ENCODE data around the gene PSG7.
"Not testable (repeated sequence)": the region's sequence is repeated elsewhere in the genome, so short reads cannot be mapped to it uniquely, and the experiment has no call there.

Gene PSG7

GRCh38 chr19:42937107-42937506 is at the start of gene PSG7:
Gene PSG7, minus strand, starts transcription at chr19:42937207. Its CDS starts 131 bp downstream, at chr19:42937076.
- DNase-seq: not testable (repeated sequence)

- no peak for DNase-seq
Measured at GRCh38 chr19:42985588-42985987, 48.6 kb upstream of the PSG7 start.

- not testable (repeated sequence) for DNase-seq
Measured at GRCh38 chr19:42982111-42982510, 45.1 kb upstream of the PSG7 start.

GRCh38 chr19:42971451-42971850 is 34.4 kb upstream of the PSG7 start:
- not testable (repeated sequence) for DNase-seq

GRCh38 chr19:42965176-42965575 is 28.2 kb upstream of the PSG7 start:
- DNase-seq: no peak

GRCh38 chr19:42961119-42961518 is 24.1 kb upstream of the PSG7 start:
- DNase-seq: no peak

- not testable (repeated sequence) for DNase-seq
Measured at GRCh38 chr19:42952126-42952525, 15.1 kb upstream of the PSG7 start.

GRCh38 chr19:42951476-42951875 is 14.5 kb upstream of the PSG7 start:
- DNase-seq: not testable (repeated sequence)

GRCh38 chr19:42942187-42942789 is 5.3 kb upstream of the PSG7 start:
- DNase-seq: no peak

- not testable (repeated sequence) for DNase-seq
Measured at GRCh38 chr19:42934726-42935125, 2.3 kb downstream of the PSG7 start.

- DNase-seq: not testable (repeated sequence)
Measured at GRCh38 chr19:42934183-42934582, 2.8 kb downstream of the PSG7 start.

- not testable (repeated sequence) for DNase-seq
Measured at GRCh38 chr19:42933412-42933811, 3.6 kb downstream of the PSG7 start.

- not testable (repeated sequence) for DNase-seq
Measured at GRCh38 chr19:42932485-42933101, 4.4 kb downstream of the PSG7 start.

- DNase-seq: peak; percentile 73
Measured at GRCh38 chr19:42930214-42930613, 6.8 kb downstream of the PSG7 start.

GRCh38 chr19:42928896-42929295 is 8.1 kb downstream of the PSG7 start:
- no peak for DNase-seq

- no peak for DNase-seq
Measured at GRCh38 chr19:42926781-42927180, 10.2 kb downstream of the PSG7 start.

- DNase-seq: peak; percentile 62
Measured at GRCh38 chr19:42923106-42923505, 13.9 kb downstream of the PSG7 start.

- not testable (repeated sequence) for DNase-seq
Measured at GRCh38 chr19:42920971-42921370, 16.0 kb downstream of the PSG7 start.

GRCh38 chr19:42919757-42920079 is 17.3 kb downstream of the PSG7 start:
- DNase-seq: no peak

- not testable (repeated sequence) for DNase-seq
Measured at GRCh38 chr19:42919070-42919756, 17.8 kb downstream of the PSG7 start.

GRCh38 chr19:42918377-42919069 is 18.5 kb downstream of the PSG7 start:
- DNase-seq: not testable (repeated sequence)

GRCh38 chr19:42917634-42918033 is 19.4 kb downstream of the PSG7 start, which contains the start of gene PSG6:
Gene PSG6, minus strand, starts transcription at chr19:42917894. Its CDS starts 102 bp downstream, at chr19:42917792.
- DNase-seq: not testable (repeated sequence)

- not testable (repeated sequence) for DNase-seq
Measured at GRCh38 chr19:42916931-42917330, 20.1 kb downstream of the PSG7 start.

Measured in stimulated activated CD8-positive, alpha-beta memory T cell treated with anti-CD3 and anti-CD28 coated beads, Interleukin-4, amount 100 ng/mL, for 48 hours (primary cell).